ENCODE data around the gene CNTNAP2.

Gene CNTNAP2

DNA sequence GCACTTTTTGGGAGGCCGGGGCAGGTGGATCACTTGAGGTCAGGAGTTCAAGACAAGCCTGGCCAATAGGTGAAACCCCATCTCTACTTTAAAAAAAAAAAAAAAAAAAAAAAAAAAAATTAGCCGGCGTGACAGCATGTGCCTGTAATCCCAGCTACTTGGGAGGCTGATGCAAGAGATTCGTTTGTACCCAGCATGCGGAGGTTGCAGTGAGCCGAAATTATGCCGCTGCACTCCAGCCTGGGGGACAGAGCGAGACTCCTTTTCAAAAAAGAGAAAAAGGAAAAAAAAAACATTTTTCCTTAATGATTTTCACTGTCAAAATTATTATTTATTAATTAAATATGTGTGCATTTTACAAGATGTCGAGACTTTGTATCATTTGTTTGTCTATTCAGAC lies 253.6 kb downstream of the CNTNAP2 start:
- Histone ChIP-seq H4K12ac (ENCODE audit: low read depth, low read length) (no peak overlapping the region), H3K9me3 (ENCODE audit: insufficient read depth, low read depth, low read length) (no peaks in the 10 kb centered on the region), H2AK5ac (ENCODE audit: low read length) (no peak overlapping the region), H3K9ac (ENCODE audit: low read length) (no peak overlapping the region), H3K79me2 (ENCODE audit: control insufficient read depth, insufficient read depth, low read length, poor library complexity) (no peaks in the 10 kb centered on the region), H3K14ac (ENCODE audit: low read length) (no peak overlapping the region), H3K23ac (ENCODE audit: low read length) (no peak overlapping the region), H2AFZ (ENCODE audit: insufficient read depth, low read length, poor library complexity) (no peak overlapping the region), H3K27me3 (ENCODE audit: insufficient read depth, low read length) (no peaks in the 10 kb centered on the region), H3K36me3 (ENCODE audit: control insufficient read depth in 1 of 2, insufficient read depth in 2 of 2, low read length in 2 of 2) (no peaks in the 10 kb centered on the region), H2BK12ac (ENCODE audit: low read length) (no peak overlapping the region), H2BK120ac (ENCODE audit: insufficient read depth, low read length, poor library complexity) (no peak overlapping the region), H4K8ac (ENCODE audit: low read depth, low read length) (no peak overlapping the region), H3K4me2 (ENCODE audit: low read length) (no peak overlapping the region), H4K91ac (ENCODE audit: low read depth, low read length) (no peak overlapping the region), H3K79me1 (ENCODE audit: low read length) (no peaks in the 10 kb centered on the region), H3K18ac (ENCODE audit: low read length) (no peak overlapping the region), H3K4ac (ENCODE audit: low read depth, low read length) (no peak overlapping the region), H3K4me1 (ENCODE audit: control insufficient read depth in 1 of 2, insufficient read depth in 2 of 2, low read length in 2 of 2) (no peaks in the 10 kb centered on the region), H2BK5ac (ENCODE audit: low read depth, low read length, poor library complexity) (no peak overlapping the region), H3K27ac (ENCODE audit: low read depth, low read length) (no peak overlapping the region), H3K4me3 (ENCODE audit: low read depth, low read length) (no peak overlapping the region)
- no peak for DNase-seq
- no CpG with 5 or more reads among the region's 9 CpGs for WGBS (ENCODE audit: extremely low coverage, insufficient coverage, insufficient read length)

DNA sequence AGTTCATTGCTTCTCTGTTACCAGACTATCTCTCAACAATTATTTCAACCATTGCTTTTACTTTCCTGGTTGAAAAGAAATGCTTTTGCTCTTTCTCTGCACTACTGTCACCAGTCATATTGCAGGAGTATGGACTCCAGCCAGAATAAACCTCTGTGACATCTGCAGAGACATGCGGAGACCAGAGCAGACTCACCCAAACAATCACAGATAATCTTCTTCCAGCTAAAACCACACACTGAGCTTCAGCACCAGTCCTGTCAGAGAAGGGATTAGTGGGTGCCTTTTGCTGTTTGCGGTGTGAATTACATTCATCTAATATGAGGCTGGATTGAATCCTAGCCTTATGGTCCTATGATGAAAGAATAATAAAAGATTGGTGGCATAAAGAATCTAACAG lies 258.6 kb downstream of the CNTNAP2 start:
- H3K18ac ChIP-seq (ENCODE audit: low read length): no peak overlapping the region
- H3K4me3 ChIP-seq (ENCODE audit: low read depth, low read length): no peak overlapping the region
- H2AFZ ChIP-seq (ENCODE audit: insufficient read depth, low read length, poor library complexity): no peak overlapping the region
- H2AK5ac ChIP-seq (ENCODE audit: low read length): no peak overlapping the region
- no peaks in the 10 kb centered on the region for H3K79me2 ChIP-seq (ENCODE audit: control insufficient read depth, insufficient read depth, low read length, poor library complexity)
- no peak overlapping the region for H4K91ac ChIP-seq (ENCODE audit: low read depth, low read length)
- no peak overlapping the region for H4K12ac ChIP-seq (ENCODE audit: low read depth, low read length)
- no peak overlapping the region for H2BK12ac ChIP-seq (ENCODE audit: low read length)
- H3K27me3 ChIP-seq (ENCODE audit: insufficient read depth, low read length): no peaks in the 10 kb centered on the region
- H2BK120ac ChIP-seq (ENCODE audit: insufficient read depth, low read length, poor library complexity): no peak overlapping the region
- H3K36me3 ChIP-seq (ENCODE audit: control insufficient read depth in 1 of 2, insufficient read depth in 2 of 2, low read length in 2 of 2): no peaks in the 10 kb centered on the region
- H3K4me1 ChIP-seq (ENCODE audit: control insufficient read depth in 1 of 2, insufficient read depth in 2 of 2, low read length in 2 of 2): no peaks in the 10 kb centered on the region
- no peak overlapping the region for H3K4me2 ChIP-seq (ENCODE audit: low read length)
- no peak overlapping the region for H3K4ac ChIP-seq (ENCODE audit: low read depth, low read length)
- no peak for DNase-seq
- H4K8ac ChIP-seq (ENCODE audit: low read depth, low read length): no peak overlapping the region
- no peak overlapping the region for H2BK5ac ChIP-seq (ENCODE audit: low read depth, low read length, poor library complexity)
- no peak overlapping the region for H3K27ac ChIP-seq (ENCODE audit: low read depth, low read length)
- WGBS (ENCODE audit: extremely low coverage, insufficient coverage, insufficient read length): no CpG with 5 or more reads among the region's 2 CpGs
- H3K23ac ChIP-seq (ENCODE audit: low read length): no peak overlapping the region
- H3K9ac ChIP-seq (ENCODE audit: low read length): no peak overlapping the region
- H3K79me1 ChIP-seq (ENCODE audit: low read length): no peaks in the 10 kb centered on the region
- H3K9me3 ChIP-seq (ENCODE audit: insufficient read depth, low read depth, low read length): no peaks in the 10 kb centered on the region
- no peak overlapping the region for H3K14ac ChIP-seq (ENCODE audit: low read length)

DNA sequence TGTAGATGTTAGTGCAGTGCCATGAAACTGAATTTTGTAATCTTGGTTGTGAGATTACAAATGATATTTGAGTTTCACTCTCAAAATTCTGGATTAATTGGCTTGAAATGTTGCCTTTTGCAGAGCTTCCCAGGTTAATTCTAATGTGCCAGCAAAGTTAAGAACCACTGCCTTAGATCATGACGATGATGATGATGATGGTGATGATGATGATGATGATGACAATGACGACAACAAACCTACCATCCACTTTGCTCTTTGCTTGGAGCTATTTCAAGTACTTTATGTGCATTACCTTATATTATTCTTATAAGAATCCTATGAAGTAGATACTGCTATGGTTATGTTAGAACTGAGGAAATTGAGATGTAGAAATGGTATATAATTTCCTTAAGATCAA lies 261.6 kb downstream of the CNTNAP2 start:
- Histone ChIP-seq H3K4me2 (ENCODE audit: low read length) (no peak overlapping the region), H3K14ac (ENCODE audit: low read length) (no peak overlapping the region), H3K9me3 (ENCODE audit: insufficient read depth, low read depth, low read length) (no peaks in the 10 kb centered on the region), H3K79me1 (ENCODE audit: low read length) (no peaks in the 10 kb centered on the region), H3K4me1 (ENCODE audit: control insufficient read depth in 1 of 2, insufficient read depth in 2 of 2, low read length in 2 of 2) (no peaks in the 10 kb centered on the region), H2BK120ac (ENCODE audit: insufficient read depth, low read length, poor library complexity) (no peak overlapping the region), H3K4ac (ENCODE audit: low read depth, low read length) (no peak overlapping the region), H4K91ac (ENCODE audit: low read depth, low read length) (no peak overlapping the region), H2BK5ac (ENCODE audit: low read depth, low read length, poor library complexity) (no peak overlapping the region), H3K9ac (ENCODE audit: low read length) (no peak overlapping the region), H3K23ac (ENCODE audit: low read length) (no peak overlapping the region), H3K27me3 (ENCODE audit: insufficient read depth, low read length) (no peaks in the 10 kb centered on the region), H2AK5ac (ENCODE audit: low read length) (no peak overlapping the region), H3K27ac (ENCODE audit: low read depth, low read length) (no peak overlapping the region), H3K36me3 (ENCODE audit: control insufficient read depth in 1 of 2, insufficient read depth in 2 of 2, low read length in 2 of 2) (no peaks in the 10 kb centered on the region), H4K8ac (ENCODE audit: low read depth, low read length) (no peak overlapping the region), H2BK12ac (ENCODE audit: low read length) (no peak overlapping the region), H2AFZ (ENCODE audit: insufficient read depth, low read length, poor library complexity) (no peak overlapping the region), H3K79me2 (ENCODE audit: control insufficient read depth, insufficient read depth, low read length, poor library complexity) (no peaks in the 10 kb centered on the region), H3K4me3 (ENCODE audit: low read depth, low read length) (no peak overlapping the region), H3K18ac (ENCODE audit: low read length) (no peak overlapping the region), H4K12ac (ENCODE audit: low read depth, low read length) (no peak overlapping the region)
- DNase-seq: no peak
- no CpG with 5 or more reads among the region's 2 CpGs for WGBS (ENCODE audit: extremely low coverage, insufficient coverage, insufficient read length)

DNA sequence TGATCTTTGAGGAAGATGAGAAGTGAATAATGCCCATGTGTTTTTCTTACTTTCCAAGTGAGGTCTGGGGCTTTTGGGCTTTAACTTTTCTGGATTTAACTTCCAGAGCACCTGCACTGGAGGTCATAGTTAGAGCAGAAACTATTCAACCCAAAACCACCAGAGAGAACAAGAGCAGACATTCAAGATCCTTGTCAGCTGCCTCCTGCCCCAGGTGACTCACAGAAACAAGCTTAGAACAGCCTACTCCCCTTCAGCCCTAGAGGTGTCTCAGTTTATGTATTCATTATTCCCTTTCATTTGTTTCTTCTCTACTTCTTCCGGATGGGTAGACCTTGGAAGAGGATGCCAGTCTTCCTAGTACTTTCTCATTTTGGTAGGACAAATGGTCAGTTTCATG lies 270.5 kb downstream of the CNTNAP2 start:
- H2BK120ac ChIP-seq (ENCODE audit: insufficient read depth, low read length, poor library complexity): no peak overlapping the region
- H3K79me2 ChIP-seq (ENCODE audit: control insufficient read depth, insufficient read depth, low read length, poor library complexity): no peaks in the 10 kb centered on the region
- H3K79me1 ChIP-seq (ENCODE audit: low read length): no peaks in the 10 kb centered on the region
- H4K8ac ChIP-seq (ENCODE audit: low read depth, low read length): no peak overlapping the region
- DNase-seq: no peak
- H3K4me1 ChIP-seq (ENCODE audit: control insufficient read depth in 1 of 2, insufficient read depth in 2 of 2, low read length in 2 of 2): no peaks in the 10 kb centered on the region
- H3K9me3 ChIP-seq (ENCODE audit: insufficient read depth, low read depth, low read length): no peaks in the 10 kb centered on the region
- no peak overlapping the region for H2BK12ac ChIP-seq (ENCODE audit: low read length)
- no peak overlapping the region for H3K23ac ChIP-seq (ENCODE audit: low read length)
- H3K14ac ChIP-seq (ENCODE audit: low read length): no peak overlapping the region
- H4K12ac ChIP-seq (ENCODE audit: low read depth, low read length): no peak overlapping the region
- no CpG with 5 or more reads among the region's 1 CpG for WGBS (ENCODE audit: extremely low coverage, insufficient coverage, insufficient read length)
- H3K27me3 ChIP-seq (ENCODE audit: insufficient read depth, low read length): no peaks in the 10 kb centered on the region
- H3K4ac ChIP-seq (ENCODE audit: low read depth, low read length): no peak overlapping the region
- H3K27ac ChIP-seq (ENCODE audit: low read depth, low read length): no peak overlapping the region
- H3K36me3 ChIP-seq (ENCODE audit: control insufficient read depth in 1 of 2, insufficient read depth in 2 of 2, low read length in 2 of 2): no peaks in the 10 kb centered on the region
- no peak overlapping the region for H2BK5ac ChIP-seq (ENCODE audit: low read depth, low read length, poor library complexity)
- H2AK5ac ChIP-seq (ENCODE audit: low read length): no peak overlapping the region
- no peak overlapping the region for H3K18ac ChIP-seq (ENCODE audit: low read length)
- H3K4me3 ChIP-seq (ENCODE audit: low read depth, low read length): no peak overlapping the region
- H4K91ac ChIP-seq (ENCODE audit: low read depth, low read length): no peak overlapping the region
- no peak overlapping the region for H3K4me2 ChIP-seq (ENCODE audit: low read length)
- H2AFZ ChIP-seq (ENCODE audit: insufficient read depth, low read length, poor library complexity): no peak overlapping the region
- H3K9ac ChIP-seq (ENCODE audit: low read length): no peak overlapping the region
